Suprapubic skin (tissue), 4 donors: Measurements from ENCODE around the gene COL4A4.

ENCODE experiments used
- EP300 ChIP-seq: sonication (generic); formaldehyde crosslinking; IDR thresholded peaks from one replicate; pipeline ENCODE4 v1.6.1; 2017; ENCODE audit warnings: antibody characterized with exemption
- POLR2A ChIP-seq, 2 donors: fragments of 450-650 bp; IDR thresholded peaks; one replicate each; pipeline ENCODE4 v1.6.1; 2017; ENCODE audit warnings: antibody characterized with exemption in 2 of 2, mild to moderate bottlenecking in 2 of 2, moderate library complexity in 2 of 2
- POLR2AphosphoS5 ChIP-seq, 3 donors: sonication (generic); formaldehyde crosslinking; IDR thresholded peaks; one replicate each; pipeline ENCODE4 v1.6.1; 2017; ENCODE audit warnings: antibody characterized with exemption in 3 of 3
- TF ChIP-seq, protein P1 (sequence below), 2 donors: fragments of 200-600 bp in 1 of 2; fragments of 450-650 bp in 1 of 2; sonication (generic) in 1 of 2; IDR thresholded peaks; one replicate each; pipeline ENCODE4 v1.5.1; 2016 to 2019; ENCODE audit warnings: antibody characterized with exemption in 2 of 2, mild to moderate bottlenecking in 1 of 2, moderate library complexity in 1 of 2

DNA sequence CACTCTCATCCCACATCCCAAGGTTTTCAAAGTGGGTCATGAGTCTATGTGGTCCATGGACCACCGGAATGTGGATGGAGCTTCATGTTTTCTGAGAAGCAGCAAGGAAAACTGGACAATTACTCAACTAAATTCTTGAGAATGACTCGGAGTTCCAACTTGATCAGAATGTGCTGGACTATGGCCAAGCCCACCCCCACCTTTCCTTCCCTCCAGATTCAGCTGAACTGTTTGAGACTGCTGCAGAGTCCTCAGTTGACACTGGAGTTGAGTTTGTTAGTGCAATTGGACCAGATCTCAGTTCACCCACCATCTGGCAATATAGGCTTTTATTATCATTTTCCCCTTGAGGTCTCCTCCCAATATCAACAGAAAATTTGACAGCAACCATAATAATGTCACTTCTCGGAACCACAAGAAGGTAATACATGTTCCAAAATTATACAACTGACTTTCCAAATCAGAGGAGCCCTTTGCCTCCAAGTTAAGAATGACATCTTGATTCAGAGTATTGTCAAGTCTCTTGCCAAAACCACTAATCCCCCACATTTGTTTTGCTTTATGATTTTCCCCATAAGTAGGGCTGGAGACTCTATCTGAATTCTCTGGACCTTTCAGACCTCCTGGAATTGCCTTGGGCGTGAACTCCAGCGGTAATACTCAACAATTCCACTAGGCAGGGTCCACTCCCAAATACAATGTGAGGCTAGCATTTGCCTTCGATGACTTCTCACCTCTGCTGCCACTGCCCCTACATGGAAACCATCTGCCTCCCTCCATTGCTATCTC is 8.8 kb downstream of the COL4A4 start:
- TF ChIP-seq POLR2A (IDR thresholded peaks at IDR 0.05) = no peak
- TF ChIP-seq, protein P1, sequence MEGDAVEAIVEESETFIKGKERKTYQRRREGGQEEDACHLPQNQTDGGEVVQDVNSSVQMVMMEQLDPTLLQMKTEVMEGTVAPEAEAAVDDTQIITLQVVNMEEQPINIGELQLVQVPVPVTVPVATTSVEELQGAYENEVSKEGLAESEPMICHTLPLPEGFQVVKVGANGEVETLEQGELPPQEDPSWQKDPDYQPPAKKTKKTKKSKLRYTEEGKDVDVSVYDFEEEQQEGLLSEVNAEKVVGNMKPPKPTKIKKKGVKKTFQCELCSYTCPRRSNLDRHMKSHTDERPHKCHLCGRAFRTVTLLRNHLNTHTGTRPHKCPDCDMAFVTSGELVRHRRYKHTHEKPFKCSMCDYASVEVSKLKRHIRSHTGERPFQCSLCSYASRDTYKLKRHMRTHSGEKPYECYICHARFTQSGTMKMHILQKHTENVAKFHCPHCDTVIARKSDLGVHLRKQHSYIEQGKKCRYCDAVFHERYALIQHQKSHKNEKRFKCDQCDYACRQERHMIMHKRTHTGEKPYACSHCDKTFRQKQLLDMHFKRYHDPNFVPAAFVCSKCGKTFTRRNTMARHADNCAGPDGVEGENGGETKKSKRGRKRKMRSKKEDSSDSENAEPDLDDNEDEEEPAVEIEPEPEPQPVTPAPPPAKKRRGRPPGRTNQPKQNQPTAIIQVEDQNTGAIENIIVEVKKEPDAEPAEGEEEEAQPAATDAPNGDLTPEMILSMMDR (IDR thresholded peaks at IDR 0.05) = no peak
- no peak for TF ChIP-seq POLR2AphosphoS5 (IDR thresholded peaks at IDR 0.05)
- no peak for TF ChIP-seq EP300
